ENCODE data around the gene RAB11FIP4. TPM values are rescaled to one million over a fixed set of nuclear protein-coding genes. Genes with fewer than 3 reads are reported as not detected.

Gene RAB11FIP4
- total and polyA plus RNA-seq, 9 of the 15 experiments (the other 6 are each of a cell fraction or from before 2014, with no cell fraction given), result 0.62 to 16.6 (median 8.9) TPM

DNA sequence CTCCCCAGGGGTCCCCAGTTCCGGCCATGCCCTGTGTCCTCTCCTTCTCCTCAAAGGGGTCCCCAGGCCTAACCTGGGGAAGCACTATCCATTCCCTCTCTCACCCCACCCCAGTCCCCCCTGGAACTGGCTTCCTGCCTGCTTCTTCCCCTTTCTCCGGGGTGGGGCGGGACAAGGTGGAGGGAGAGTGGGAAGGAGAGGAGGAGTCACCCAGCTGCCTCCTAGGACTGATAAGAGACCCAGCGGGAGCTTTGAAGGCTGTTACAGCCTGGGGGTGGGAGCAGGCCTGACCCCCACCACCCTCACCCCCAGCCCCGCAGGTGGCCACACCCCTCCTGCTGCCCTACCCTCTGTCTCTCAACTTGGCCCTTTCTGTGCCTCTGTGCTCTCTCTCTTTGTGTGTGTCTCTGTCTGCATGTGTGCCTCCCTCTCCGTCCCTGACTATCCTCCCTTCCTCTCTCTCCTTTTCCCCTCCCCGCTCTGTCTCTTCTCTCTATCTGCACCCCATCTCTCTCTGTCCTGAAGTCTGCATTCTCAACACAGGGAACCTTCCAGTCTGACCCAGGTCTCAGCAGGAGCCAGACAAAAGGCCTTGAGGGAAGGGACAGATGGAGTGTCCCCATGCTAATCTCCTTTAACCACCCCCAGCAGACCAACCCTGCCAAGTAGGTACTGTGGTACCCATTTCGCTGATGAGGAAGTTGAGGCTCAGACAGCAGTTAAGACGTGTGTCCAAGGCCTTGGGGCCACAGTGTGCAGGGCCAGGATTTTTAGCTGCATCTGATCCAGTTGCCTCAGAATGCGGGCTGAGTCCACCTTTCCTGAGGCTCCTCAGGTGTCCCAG is 66.1 kb downstream of the RAB11FIP4 start (continued):
- TF ChIP-seq, protein P1, sequence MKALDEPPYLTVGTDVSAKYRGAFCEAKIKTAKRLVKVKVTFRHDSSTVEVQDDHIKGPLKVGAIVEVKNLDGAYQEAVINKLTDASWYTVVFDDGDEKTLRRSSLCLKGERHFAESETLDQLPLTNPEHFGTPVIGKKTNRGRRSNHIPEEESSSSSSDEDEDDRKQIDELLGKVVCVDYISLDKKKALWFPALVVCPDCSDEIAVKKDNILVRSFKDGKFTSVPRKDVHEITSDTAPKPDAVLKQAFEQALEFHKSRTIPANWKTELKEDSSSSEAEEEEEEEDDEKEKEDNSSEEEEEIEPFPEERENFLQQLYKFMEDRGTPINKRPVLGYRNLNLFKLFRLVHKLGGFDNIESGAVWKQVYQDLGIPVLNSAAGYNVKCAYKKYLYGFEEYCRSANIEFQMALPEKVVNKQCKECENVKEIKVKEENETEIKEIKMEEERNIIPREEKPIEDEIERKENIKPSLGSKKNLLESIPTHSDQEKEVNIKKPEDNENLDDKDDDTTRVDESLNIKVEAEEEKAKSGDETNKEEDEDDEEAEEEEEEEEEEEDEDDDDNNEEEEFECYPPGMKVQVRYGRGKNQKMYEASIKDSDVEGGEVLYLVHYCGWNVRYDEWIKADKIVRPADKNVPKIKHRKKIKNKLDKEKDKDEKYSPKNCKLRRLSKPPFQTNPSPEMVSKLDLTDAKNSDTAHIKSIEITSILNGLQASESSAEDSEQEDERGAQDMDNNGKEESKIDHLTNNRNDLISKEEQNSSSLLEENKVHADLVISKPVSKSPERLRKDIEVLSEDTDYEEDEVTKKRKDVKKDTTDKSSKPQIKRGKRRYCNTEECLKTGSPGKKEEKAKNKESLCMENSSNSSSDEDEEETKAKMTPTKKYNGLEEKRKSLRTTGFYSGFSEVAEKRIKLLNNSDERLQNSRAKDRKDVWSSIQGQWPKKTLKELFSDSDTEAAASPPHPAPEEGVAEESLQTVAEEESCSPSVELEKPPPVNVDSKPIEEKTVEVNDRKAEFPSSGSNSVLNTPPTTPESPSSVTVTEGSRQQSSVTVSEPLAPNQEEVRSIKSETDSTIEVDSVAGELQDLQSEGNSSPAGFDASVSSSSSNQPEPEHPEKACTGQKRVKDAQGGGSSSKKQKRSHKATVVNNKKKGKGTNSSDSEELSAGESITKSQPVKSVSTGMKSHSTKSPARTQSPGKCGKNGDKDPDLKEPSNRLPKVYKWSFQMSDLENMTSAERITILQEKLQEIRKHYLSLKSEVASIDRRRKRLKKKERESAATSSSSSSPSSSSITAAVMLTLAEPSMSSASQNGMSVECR (CRISPR knock-in tag; IDR thresholded peaks at IDR 0.05), result no peak
- TF ChIP-seq BDP1 (IDR thresholded peaks at IDR 0.05; ENCODE audit: insufficient read depth, insufficient read length) (no peak), NCOR1 (IDR thresholded peaks at IDR 0.05) (no peak), FOXJ3 (CRISPR knock-in tag; IDR thresholded peaks at IDR 0.05) (no peak), TSC22D4 (tag; IDR thresholded peaks at IDR 0.05) (no peak), TAF7 (tag; IDR thresholded peaks at IDR 0.05) (no peak), DMBX1 (CRISPR knock-in tag; IDR thresholded peaks at IDR 0.05; ENCODE audit: borderline replicate concordance) (no peak), ZFP36 (IDR thresholded peaks at IDR 0.05; ENCODE audit: low read depth, low read length, partially characterized antibody) (no peak), XRCC3 (IDR thresholded peaks at IDR 0.05) (no peak), SMARCA5 (IDR thresholded peaks at IDR 0.05) (peak; percentile 72; the same call in 1 of the 2 replicates), PRMT5 (CRISPR knock-in tag; IDR thresholded peaks at IDR 0.05) (no peak), ARNT (IDR thresholded peaks at IDR 0.05) (no peak), ZC3H11A (IDR thresholded peaks at IDR 0.05; ENCODE audit: low read depth, low read length) (no peak), ATF7 (IDR thresholded peaks at IDR 0.05) (no peak; the same call in 1 of the 2 replicates), LCOR (CRISPR knock-in tag; IDR thresholded peaks at IDR 0.05) (no peak), HNRNPK (IDR thresholded peaks at IDR 0.05; ENCODE audit: low read depth, low read length, poor library complexity, severe bottlenecking) (no peak), SNIP1 (IDR thresholded peaks at IDR 0.05; ENCODE audit: low read depth) (no peak)
- TF ChIP-seq, protein P2, sequence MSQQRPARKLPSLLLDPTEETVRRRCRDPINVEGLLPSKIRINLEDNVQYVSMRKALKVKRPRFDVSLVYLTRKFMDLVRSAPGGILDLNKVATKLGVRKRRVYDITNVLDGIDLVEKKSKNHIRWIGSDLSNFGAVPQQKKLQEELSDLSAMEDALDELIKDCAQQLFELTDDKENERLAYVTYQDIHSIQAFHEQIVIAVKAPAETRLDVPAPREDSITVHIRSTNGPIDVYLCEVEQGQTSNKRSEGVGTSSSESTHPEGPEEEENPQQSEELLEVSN (IDR thresholded peaks at IDR 0.05; ENCODE audit: borderline replicate concordance in 1 of 2, extremely low read depth in 1 of 2, insufficient read depth in 1 of 2, insufficient read length in 1 of 2, low read depth in 1 of 2, low read length in 1 of 2, poor library complexity in 1 of 2, severe bottlenecking in 1 of 2), result no peak
- TF ChIP-seq, protein P3, sequence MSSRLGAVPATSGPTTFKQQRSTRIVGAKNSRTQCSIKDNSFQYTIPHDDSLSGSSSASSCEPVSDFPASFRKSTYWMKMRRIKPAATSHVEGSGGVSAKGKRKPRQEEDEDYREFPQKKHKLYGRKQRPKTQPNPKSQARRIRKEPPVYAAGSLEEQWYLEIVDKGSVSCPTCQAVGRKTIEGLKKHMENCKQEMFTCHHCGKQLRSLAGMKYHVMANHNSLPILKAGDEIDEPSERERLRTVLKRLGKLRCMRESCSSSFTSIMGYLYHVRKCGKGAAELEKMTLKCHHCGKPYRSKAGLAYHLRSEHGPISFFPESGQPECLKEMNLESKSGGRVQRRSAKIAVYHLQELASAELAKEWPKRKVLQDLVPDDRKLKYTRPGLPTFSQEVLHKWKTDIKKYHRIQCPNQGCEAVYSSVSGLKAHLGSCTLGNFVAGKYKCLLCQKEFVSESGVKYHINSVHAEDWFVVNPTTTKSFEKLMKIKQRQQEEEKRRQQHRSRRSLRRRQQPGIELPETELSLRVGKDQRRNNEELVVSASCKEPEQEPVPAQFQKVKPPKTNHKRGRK (tag; IDR thresholded peaks at IDR 0.05), result no peak
- TF ChIP-seq, protein P4, sequence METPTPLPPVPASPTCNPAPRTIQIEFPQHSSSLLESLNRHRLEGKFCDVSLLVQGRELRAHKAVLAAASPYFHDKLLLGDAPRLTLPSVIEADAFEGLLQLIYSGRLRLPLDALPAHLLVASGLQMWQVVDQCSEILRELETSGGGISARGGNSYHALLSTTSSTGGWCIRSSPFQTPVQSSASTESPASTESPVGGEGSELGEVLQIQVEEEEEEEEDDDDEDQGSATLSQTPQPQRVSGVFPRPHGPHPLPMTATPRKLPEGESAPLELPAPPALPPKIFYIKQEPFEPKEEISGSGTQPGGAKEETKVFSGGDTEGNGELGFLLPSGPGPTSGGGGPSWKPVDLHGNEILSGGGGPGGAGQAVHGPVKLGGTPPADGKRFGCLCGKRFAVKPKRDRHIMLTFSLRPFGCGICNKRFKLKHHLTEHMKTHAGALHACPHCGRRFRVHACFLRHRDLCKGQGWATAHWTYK (CRISPR knock-in tag; IDR thresholded peaks at IDR 0.05), result no peak

Measured in K562 (cell line).